Kidney epithelial cell (primary cell): ENCODE data around the gene FAM107B. TPM values are rescaled to one million over a fixed set of nuclear protein-coding genes. Genes with fewer than 3 reads are reported as not detected.

Experiments used
- DNase-seq: peaks from one replicate; pipeline ENCODE4 v3.0.0-alpha.2; 2010; ENCODE audit warnings: low read depth
- H3K27me3 ChIP-seq: 2 replicates; pipeline ENCODE4 v1.6.0; 2011; ENCODE audit warnings: low read length; ENCODE audit not compliant: control insufficient read depth, insufficient read depth
- H3K36me3 ChIP-seq: 2 replicates; pipeline ENCODE4 v1.5.1; 2011; ENCODE audit warnings: low read length; ENCODE audit not compliant: control insufficient read depth, insufficient read depth
- H3K4me3 ChIP-seq: 2 replicates; pipeline ENCODE4 v1.5.1; 2011; ENCODE audit warnings: low read depth, mild to moderate bottlenecking, control low read depth, low read length
- CTCF ChIP-seq: IDR thresholded peaks from 2 replicates; pipeline ENCODE4 v1.5.1; 2011; ENCODE audit warnings: mild to moderate bottlenecking, moderate library complexity, low read length, control low read depth, inconsistent platforms; ENCODE audit not compliant: insufficient read depth, poor library complexity, severe bottlenecking
- total RNA-seq: library from RNA; depleted of rRNA; stranded (reverse); fragments of >200 nt; gene quantifications from 2 replicates; pipeline ENCODE4 v1.2.3, GENCODE V29; 2015

FAM107B gene
- total RNA-seq, 1 donor from 2014 or later = 33.5 TPM

GRCh38 chr10:14625765-14626525, 148.8 kb downstream of the FAM107B start:
- no peak for TF ChIP-seq CTCF
- H3K27me3 ChIP-seq = no peaks in the 10 kb centered on the region
- H3K4me3 ChIP-seq = no peak overlapping the region
- H3K36me3 ChIP-seq = no peaks in the 10 kb centered on the region
- no peak for DNase-seq

GRCh38 chr10:14625192-14625631, 149.5 kb downstream of the FAM107B start:
- no peak for TF ChIP-seq CTCF
- no peak for DNase-seq
- Histone ChIP-seq H3K27me3 (no peaks in the 10 kb centered on the region), H3K4me3 (no peak overlapping the region), H3K36me3 (no peaks in the 10 kb centered on the region)

- Histone ChIP-seq H3K36me3 (no peaks in the 10 kb centered on the region), H3K27me3 (no peaks in the 10 kb centered on the region), H3K4me3 (no peak overlapping the region)
- no peak for DNase-seq
- no peak for TF ChIP-seq CTCF
These were observed 150.1 kb downstream of the FAM107B start for GRCh38 chr10:14624600-14624999.

GRCh38 chr10:14623931-14624330, 150.8 kb downstream of the FAM107B start:
- Histone ChIP-seq H3K27me3 (no peaks in the 10 kb centered on the region), H3K36me3 (no peaks in the 10 kb centered on the region), H3K4me3 (no peak overlapping the region)
- no peak for TF ChIP-seq CTCF
- DNase-seq = no peak

GRCh38 chr10:14621037-14621436, 153.7 kb downstream of the FAM107B start:
- TF ChIP-seq CTCF = no peak
- Histone ChIP-seq H3K27me3 (no peaks in the 10 kb centered on the region), H3K36me3 (no peaks in the 10 kb centered on the region), H3K4me3 (no peak overlapping the region)
- DNase-seq = no peak

GRCh38 chr10:14618674-14619073, 156.0 kb downstream of the FAM107B start:
- Histone ChIP-seq H3K36me3 (no peaks in the 10 kb centered on the region), H3K4me3 (no peak overlapping the region), H3K27me3 (no peaks in the 10 kb centered on the region)
- TF ChIP-seq CTCF = no peak
- no peak for DNase-seq
